PC-9 (cell line): ENCODE data around the gene PRSS2. TPM values are rescaled to one million over a fixed set of nuclear protein-coding genes. Genes with fewer than 3 reads are reported as not detected.
"Not testable (repeated sequence)": the region's sequence is repeated elsewhere in the genome, so short reads cannot be mapped to it uniquely, and the experiment has no call there.

Source experiments
- BruUV-seq: library from RNA; stranded (reverse); fragments of 400-500 nt; replicated peaks from 2 replicates; lab custom pipeline; 2021; lab: Mats Ljungman, UMichigan
- CTCF ChIA-PET: fragments of 300-600 bp; sonication (Branson Sonifier 250); formaldehyde crosslinking; loops from one replicate; lab custom pipeline; 2022; ENCODE audit warnings: antibody characterized with exemption; lab: Charles Lee
- POLR2A ChIA-PET: fragments of 300-600 bp; sonication (Branson Sonifier 250); formaldehyde crosslinking; loops from one replicate; lab custom pipeline; 2022; ENCODE audit warnings: antibody characterized with exemption; ENCODE audit not compliant: unreplicated experiment; lab: Charles Lee
- DNase-seq, 2 experiments: peaks; one replicate each; pipeline versions ENCODE4 v3.0.0 to v3.0.0-alpha.2; 2015 to 2022; ENCODE audit warnings: mixed read lengths in 1 of 2
- H2AFZ ChIP-seq: fragments of 200-600 bp; sonication (generic); 2 replicates; pipeline ENCODE4 v1.8.1; 2017; ENCODE audit warnings: antibody characterized with exemption
- H3F3A ChIP-seq: fragments of 200-600 bp; sonication (generic); 2 replicates; pipeline ENCODE4 v1.8.1; 2017; ENCODE audit warnings: antibody characterized with exemption, mild to moderate bottlenecking, low read depth; ENCODE audit not compliant: insufficient read depth
- H3K27ac ChIP-seq: fragments of 200-600 bp; sonication (generic); 2 replicates; pipeline ENCODE4 v1.6.1; 2016; ENCODE audit warnings: mixed run types
- H3K27me3 ChIP-seq: fragments of 200-600 bp; sonication (generic); 2 replicates; pipeline ENCODE4 v1.6.1; 2016; ENCODE audit warnings: low read depth, mixed run types; ENCODE audit not compliant: insufficient read depth
- H3K36me3 ChIP-seq: fragments of 200-600 bp; sonication (generic); 2 replicates; pipeline ENCODE4 v1.6.1; 2016; ENCODE audit warnings: low read depth, mixed run types
- H3K4me1 ChIP-seq: fragments of 200-600 bp; sonication (generic); replicated peaks from 2 replicates; pipeline ENCODE4 v1.6.1; 2016; ENCODE audit warnings: mixed run types; ENCODE audit not compliant: insufficient read depth
- H3K4me2 ChIP-seq: fragments of 200-600 bp; sonication (generic); 2 replicates; pipeline ENCODE4 v1.6.1; 2017; ENCODE audit warnings: mixed run types
- H3K4me3 ChIP-seq: fragments of 200-600 bp; sonication (generic); 2 replicates; pipeline ENCODE4 v1.6.1; 2016; ENCODE audit warnings: mixed run types
- H3K79me2 ChIP-seq: fragments of 200-600 bp; sonication (generic); 2 replicates; pipeline ENCODE4 v1.6.1; 2017; ENCODE audit warnings: low read depth, mixed run types
- H3K9me2 ChIP-seq: fragments of 200-600 bp; sonication (generic); 2 replicates; pipeline ENCODE4 v1.8.1; 2017; ENCODE audit warnings: mild to moderate bottlenecking; ENCODE audit not compliant: insufficient read depth
- H3K9me3 ChIP-seq: fragments of 200-600 bp; sonication (generic); 2 replicates; pipeline ENCODE4 v1.8.1; 2016; ENCODE audit warnings: low read depth; ENCODE audit not compliant: insufficient read depth
- H4K20me1 ChIP-seq: fragments of 200-600 bp; sonication (generic); 2 replicates; pipeline ENCODE4 v1.8.1; 2017; ENCODE audit not compliant: insufficient read depth
- EZH2 ChIP-seq: fragments of 200-600 bp; sonication (generic); IDR thresholded peaks from 2 replicates; pipeline ENCODE4 v1.8.0; 2017; ENCODE audit warnings: antibody characterized with exemption, low read depth
- intact Hi-C: fragments of 100-400 bp; cut with micrococcal nuclease; formaldehyde crosslinking; loops from one replicate; pipeline ENCODE4 v1.10.0; 2022; ENCODE audit not compliant: unreplicated experiment
- total RNA-seq: library from RNA; stranded (reverse); gene quantifications from 2 replicates; pipeline ENCODE4 v1.2.3, GENCODE V29; 2021
- TF ChIP-seq, protein P1 (sequence below): fragments of 200-600 bp; sonication (generic); conservative IDR thresholded peaks from 2 replicates; pipeline ENCODE4 v1.6.1; 2017; ENCODE audit warnings: mixed run types, antibody characterized with exemption, mild to moderate bottlenecking, moderate library complexity

The PRSS2 gene
- total RNA-seq, 1 experiment from 2014 or later = not detected

DNA sequence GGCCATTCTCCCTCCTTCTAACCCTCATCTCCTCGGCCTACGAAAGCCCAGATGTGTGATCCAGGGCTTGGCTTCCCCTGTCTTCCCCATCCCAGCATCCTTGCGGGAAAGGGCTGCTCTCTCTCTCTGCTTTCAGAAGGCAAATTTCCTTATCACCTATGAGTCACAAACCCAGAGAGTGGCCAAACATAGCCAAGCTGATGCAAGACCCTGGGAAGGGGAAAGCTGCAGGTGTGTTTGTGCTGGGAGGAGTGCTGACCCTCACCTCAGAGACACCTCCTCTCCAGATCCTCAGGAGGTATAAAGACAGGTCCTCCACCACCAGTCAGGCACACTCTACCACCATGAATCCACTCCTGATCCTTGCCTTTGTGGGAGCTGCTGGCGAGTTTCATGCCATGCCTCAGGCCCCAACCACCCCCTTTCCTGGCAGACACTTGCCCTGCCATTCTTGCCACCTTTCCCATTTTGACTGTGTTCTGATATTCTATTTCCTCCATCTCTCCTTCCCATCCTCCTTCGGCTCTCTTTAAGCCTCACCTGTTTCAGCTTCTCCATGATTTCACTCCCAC is 10.6 kb upstream of the PRSS2 start:
- POLR2A ChIA-PET = no interaction called here
- H3K79me2 ChIP-seq = no peaks in the 10 kb centered on the region
- H4K20me1 ChIP-seq = no peaks in the 10 kb centered on the region
- H3K9me3 ChIP-seq = no peaks in the 10 kb centered on the region; the same call in 1 of the 2 replicates
- no peaks in the 10 kb centered on the region for H3K9me2 ChIP-seq
- DNase-seq = peak; percentile 55 to 94
- CTCF ChIA-PET = no interaction called here
- intact Hi-C loops = no loop called here
- BruUV-seq = no TSS peak
- H3K27me3 ChIP-seq = no peaks in the 10 kb centered on the region
- H3K4me1 ChIP-seq = peaks cover 22% of the 10 kb centered on the region
- H3K4me2 ChIP-seq = peak overlapping the region; percentile 45
- TF ChIP-seq, protein P1, sequence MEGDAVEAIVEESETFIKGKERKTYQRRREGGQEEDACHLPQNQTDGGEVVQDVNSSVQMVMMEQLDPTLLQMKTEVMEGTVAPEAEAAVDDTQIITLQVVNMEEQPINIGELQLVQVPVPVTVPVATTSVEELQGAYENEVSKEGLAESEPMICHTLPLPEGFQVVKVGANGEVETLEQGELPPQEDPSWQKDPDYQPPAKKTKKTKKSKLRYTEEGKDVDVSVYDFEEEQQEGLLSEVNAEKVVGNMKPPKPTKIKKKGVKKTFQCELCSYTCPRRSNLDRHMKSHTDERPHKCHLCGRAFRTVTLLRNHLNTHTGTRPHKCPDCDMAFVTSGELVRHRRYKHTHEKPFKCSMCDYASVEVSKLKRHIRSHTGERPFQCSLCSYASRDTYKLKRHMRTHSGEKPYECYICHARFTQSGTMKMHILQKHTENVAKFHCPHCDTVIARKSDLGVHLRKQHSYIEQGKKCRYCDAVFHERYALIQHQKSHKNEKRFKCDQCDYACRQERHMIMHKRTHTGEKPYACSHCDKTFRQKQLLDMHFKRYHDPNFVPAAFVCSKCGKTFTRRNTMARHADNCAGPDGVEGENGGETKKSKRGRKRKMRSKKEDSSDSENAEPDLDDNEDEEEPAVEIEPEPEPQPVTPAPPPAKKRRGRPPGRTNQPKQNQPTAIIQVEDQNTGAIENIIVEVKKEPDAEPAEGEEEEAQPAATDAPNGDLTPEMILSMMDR = no peak
- TF ChIP-seq EZH2 = no peak
- no peaks in the 10 kb centered on the region for H3F3A ChIP-seq
- H3K4me3 ChIP-seq = no peak overlapping the region
- no peaks in the 10 kb centered on the region for H3K36me3 ChIP-seq
- no peak overlapping the region for H2AFZ ChIP-seq
- peak overlapping the region; percentile 65 for H3K27ac ChIP-seq

DNA sequence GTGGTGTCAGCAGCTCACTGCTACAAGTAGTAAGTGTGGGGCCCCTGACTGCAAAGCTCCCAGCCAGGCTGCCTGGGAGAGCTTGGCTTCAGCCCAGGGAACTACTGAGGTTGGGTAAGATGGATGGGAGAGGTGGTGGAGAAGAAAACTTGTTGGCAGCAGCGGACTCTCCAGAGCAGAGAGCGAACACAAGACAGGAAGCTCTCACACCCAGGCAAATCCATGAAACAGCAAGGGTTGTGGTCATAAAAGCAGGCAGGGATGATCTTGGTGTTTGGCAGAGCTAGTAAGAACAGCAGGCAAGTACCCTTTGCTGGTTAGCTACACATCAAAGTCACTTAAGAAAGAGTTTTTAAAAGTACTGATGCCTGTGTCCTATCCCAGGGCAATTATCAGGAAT is 9.2 kb upstream of the PRSS2 start:
- CTCF ChIA-PET, H3K4me2 ChIP-seq, H3K4me3 ChIP-seq, H3K79me2 ChIP-seq, H3K27ac ChIP-seq, H3K36me3 ChIP-seq, H2AFZ ChIP-seq, H3K27me3 ChIP-seq, H3K9me3 ChIP-seq, intact Hi-C loops, BruUV-seq, H4K20me1 ChIP-seq, H3F3A ChIP-seq, H3K9me2 ChIP-seq, POLR2A ChIA-PET, DNase-seq: not testable (repeated sequence)
- H3K4me1 ChIP-seq = peaks cover 21% of the 10 kb centered on the region

DNA sequence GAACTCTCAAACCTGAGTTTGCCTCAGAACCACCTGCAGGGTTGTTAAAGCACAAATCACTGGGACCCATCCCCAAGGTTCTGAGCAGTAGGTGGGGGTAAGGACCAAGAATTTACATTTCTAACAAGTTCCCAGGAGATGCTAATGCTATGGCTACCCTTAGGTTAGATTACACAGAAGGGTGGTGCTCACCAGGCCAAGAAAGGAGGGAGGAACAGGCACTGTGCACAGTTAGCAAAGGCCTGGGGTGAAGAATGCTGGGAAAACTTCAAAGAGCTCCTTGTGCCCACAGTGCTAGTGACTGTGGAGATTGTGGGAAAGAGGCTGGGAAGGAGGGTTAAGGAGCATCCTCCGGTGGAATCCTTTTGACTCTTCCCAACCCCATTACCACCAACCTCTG is 8.7 kb upstream of the PRSS2 start:
- POLR2A ChIA-PET = no interaction called here
- Histone ChIP-seq H3K4me3 (no peak overlapping the region), H3F3A (no peaks in the 10 kb centered on the region), H3K4me2 (no peak overlapping the region), H4K20me1 (no peaks in the 10 kb centered on the region), H2AFZ (no peak overlapping the region), H3K79me2 (no peaks in the 10 kb centered on the region), H3K27ac (no peak overlapping the region), H3K9me3 (no peaks in the 10 kb centered on the region; the same call in 1 of the 2 replicates), H3K36me3 (no peaks in the 10 kb centered on the region), H3K9me2 (no peaks in the 10 kb centered on the region), H3K27me3 (no peaks in the 10 kb centered on the region), H3K4me1 (peaks cover 21% of the 10 kb centered on the region)
- TF ChIP-seq EZH2 = no peak
- TF ChIP-seq, protein P1 = no peak
- intact Hi-C loops = no loop called here
- no TSS peak for BruUV-seq
- CTCF ChIA-PET = no interaction called here
- DNase-seq = no peak

DNA sequence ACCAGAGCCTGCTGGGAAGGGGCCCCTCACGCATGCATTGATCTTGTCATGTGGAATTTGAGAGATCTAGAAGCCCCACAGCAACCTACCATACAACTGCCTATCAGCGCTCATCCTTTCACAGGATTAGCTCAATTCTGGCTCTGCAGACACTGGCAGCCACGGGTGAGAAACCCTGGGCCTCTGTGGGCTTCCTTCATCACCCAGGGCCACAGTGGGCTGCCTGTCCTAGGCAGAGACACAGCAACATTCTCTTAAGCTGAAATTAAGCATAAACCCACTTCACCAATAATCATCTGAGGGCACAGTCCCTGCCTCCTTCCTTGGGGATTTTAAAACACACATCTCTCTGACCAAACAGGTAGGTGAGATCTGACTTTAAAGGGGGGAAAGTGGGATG is 3.3 kb upstream of the PRSS2 start:
- no peak for TF ChIP-seq EZH2
- TF ChIP-seq, protein P1 = no peak
- Histone ChIP-seq H3K4me3 (no peak overlapping the region), H3F3A (peaks cover 8% of the 10 kb centered on the region; the same call in 1 of the 2 replicates), H3K36me3 (no peaks in the 10 kb centered on the region), H3K9me2 (no peaks in the 10 kb centered on the region), H3K9me3 (no peaks in the 10 kb centered on the region), H4K20me1 (no peaks in the 10 kb centered on the region), H3K27me3 (no peaks in the 10 kb centered on the region), H3K79me2 (no peaks in the 10 kb centered on the region), H2AFZ (no peak overlapping the region), H3K4me2 (no peak overlapping the region), H3K27ac (no peak overlapping the region), H3K4me1 (peaks cover 15% of the 10 kb centered on the region)
- no TSS peak for BruUV-seq
- DNase-seq = no peak
- ChIA-PET CTCF (no interaction called here), POLR2A (no interaction called here)
- intact Hi-C loops = no loop called here
